Lower lobe of right lung (tissue), 2 donors: Measurements from ENCODE around the gene CDC16. TPM values are rescaled to one million over a fixed set of nuclear protein-coding genes. Genes with fewer than 3 reads are reported as not detected.

Experiments used
- ATAC-seq, 2 donors: fragments of 200-7000 bp; cut with Tn5 transposase; one replicate each; pipeline ENCODE4 v1.9.1; 2020 to 2022; ENCODE audit warnings: mild to moderate bottlenecking in 2 of 2, moderate library complexity in 2 of 2
- DNase-seq: peaks from one replicate; pipeline ENCODE4 v3.0.0-alpha.2; 2020
- H3K27ac ChIP-seq: fragments of 200-600 bp; one replicate; pipeline ENCODE4 v1.8.0; 2022
- H3K27me3 ChIP-seq: fragments of 200-600 bp; one replicate; pipeline ENCODE4 v1.8.0; 2022; ENCODE audit warnings: low read depth
- H3K36me3 ChIP-seq: fragments of 200-600 bp; one replicate; pipeline ENCODE4 v1.8.0; 2022; ENCODE audit warnings: mild to moderate bottlenecking
- H3K4me1 ChIP-seq: fragments of 200-600 bp; one replicate; pipeline ENCODE4 v1.8.0; 2022
- H3K4me3 ChIP-seq: fragments of 200-600 bp; one replicate; pipeline ENCODE4 v1.8.0; 2022; ENCODE audit warnings: mild to moderate bottlenecking
- H3K9me3 ChIP-seq: fragments of 200-600 bp; one replicate; pipeline ENCODE4 v1.8.0; 2022
- CTCF ChIP-seq: fragments of 200-600 bp; IDR thresholded peaks from one replicate; pipeline ENCODE4 v1.8.0; 2022; ENCODE audit warnings: antibody characterized with exemption, mild to moderate bottlenecking
- intact Hi-C: fragments of 100-400 bp; cut with DNase I; formaldehyde crosslinking; loops from one replicate; pipeline ENCODE4 v1.11.0; 2022
- total RNA-seq: library from RNA; stranded (reverse); fragmentation: NEBNext Ultra II Directional; extraction: Animal tissue kit (Norgen Biotek cat#: 25700); gene quantifications from one replicate; pipeline ENCODE4 v1.2.1, GENCODE V29; 2021
- donor health status: DM: no; HTN: yes; CAD: no; lungs with severe emphysema.

CDC16 gene
- total RNA-seq, 1 donor from 2014 or later: 66.5 TPM

GRCh38 chr13:114222461-114222968, 12.2 kb upstream of the CDC16 start:
- no peak for TF ChIP-seq CTCF
- Histone ChIP-seq H3K27ac (peak overlapping the region; percentile 56), H3K4me3 (no peak overlapping the region), H3K27me3 (no peaks in the 10 kb centered on the region), H3K4me1 (peaks cover 16% of the 10 kb centered on the region), H3K9me3 (no peaks in the 10 kb centered on the region), H3K36me3 (no peaks in the 10 kb centered on the region)
- intact Hi-C loops: no loop called here
- ATAC-seq (peak; percentile 64 to 66), DNase-seq (no peak)

GRCh38 chr13:114224201-114224600, 10.5 kb upstream of the CDC16 start:
- ATAC-seq: no peak

GRCh38 chr13:114225610-114226009, 9.1 kb upstream of the CDC16 start:
- Histone ChIP-seq H3K27me3 (peaks cover 11% of the 10 kb centered on the region), H3K4me1 (peaks cover 21% of the 10 kb centered on the region), H3K4me3 (no peak overlapping the region), H3K36me3 (no peaks in the 10 kb centered on the region), H3K27ac (no peak overlapping the region), H3K9me3 (no peaks in the 10 kb centered on the region)
- TF ChIP-seq CTCF: no peak
- no peak for ATAC-seq
- intact Hi-C loops: loop anchor here (5.0 kb wide), 1 partner anchor 273 kb away; no protein-coding TSS in a partner anchor
- DNase-seq: no peak

More at GRCh38 chr13:114224201-114224600, 10.5 kb upstream of the CDC16 start:
- no peaks in the 10 kb centered on the region for H3K36me3 ChIP-seq
- H3K4me3 ChIP-seq: no peak overlapping the region
- H3K27ac ChIP-seq: no peak overlapping the region
- peaks cover 11% of the 10 kb centered on the region for H3K27me3 ChIP-seq
- DNase-seq: no peak
- intact Hi-C loops: no loop called here
- H3K4me1 ChIP-seq: peaks cover 17% of the 10 kb centered on the region
- TF ChIP-seq CTCF: no peak
- no peaks in the 10 kb centered on the region for H3K9me3 ChIP-seq

- Histone ChIP-seq H3K27me3 (peaks cover 11% of the 10 kb centered on the region), H3K4me1 (peaks cover 21% of the 10 kb centered on the region), H3K27ac (no peak overlapping the region), H3K36me3 (no peaks in the 10 kb centered on the region), H3K4me3 (no peak overlapping the region), H3K9me3 (no peaks in the 10 kb centered on the region)
- no peak for ATAC-seq
- DNase-seq: no peak
- no peak for TF ChIP-seq CTCF
- intact Hi-C loops: loop anchor here (5.0 kb wide), 1 partner anchor 274 kb away; no protein-coding TSS in a partner anchor
Observed at GRCh38 chr13:114226088-114226487, 8.6 kb upstream of the CDC16 start.

- no peaks in the 10 kb centered on the region for H3K9me3 ChIP-seq
- intact Hi-C loops: loop anchor here (5.0 kb wide), 1 partner anchor 275 kb away; no protein-coding TSS in a partner anchor
- H3K27me3 ChIP-seq: peaks cover 11% of the 10 kb centered on the region
- H3K27ac ChIP-seq: no peak overlapping the region
- H3K4me1 ChIP-seq: peaks cover 21% of the 10 kb centered on the region
- peak; percentile 88 for TF ChIP-seq CTCF
- ATAC-seq: peak; percentile 91 to 93
- no peaks in the 10 kb centered on the region for H3K36me3 ChIP-seq
- no peak overlapping the region for H3K4me3 ChIP-seq
- DNase-seq: peak; percentile 86
Observed at GRCh38 chr13:114226699-114227323, 7.9 kb upstream of the CDC16 start.
